HepG2 (cell line): ENCODE measurements around the gene PANK3. TPM values are rescaled to one million over a fixed set of nuclear protein-coding genes. Genes with fewer than 3 reads are reported as not detected.

Experiments
- BORCS8-MEF2B ChIP-seq: sonication (generic); formaldehyde crosslinking; IDR thresholded peaks from 2 replicates; pipeline ENCODE4 v1.8.0; 2022; ENCODE audit warnings: mild to moderate bottlenecking, missing genetic modification reagents
- BRD4 ChIP-seq: sonication (generic); formaldehyde crosslinking; IDR thresholded peaks from 2 replicates; pipeline ENCODE4 v1.4.0; 2020; ENCODE audit warnings: missing genetic modification reagents
- EED ChIP-seq: sonication (generic); formaldehyde crosslinking; IDR thresholded peaks from 2 replicates; pipeline ENCODE4 v1.5.0; 2020; ENCODE audit warnings: mild to moderate bottlenecking, missing genetic modification reagents
- ELF1 ChIP-seq: sonication (generic); formaldehyde crosslinking; IDR thresholded peaks from 2 replicates; pipeline ENCODE4 v1.4.0; 2020; ENCODE audit warnings: missing genetic modification reagents
- EP300 ChIP-seq, 3 experiments: sonication (generic) in 1 of 3; formaldehyde crosslinking in 1 of 3; IDR thresholded peaks; 2 replicates each; pipeline versions ENCODE4 v1.5.1 to v1.6.1; 2011 to 2020; ENCODE audit warnings: low read depth in 2 of 3, low read length in 2 of 3, borderline replicate concordance in 1 of 3, improper control_type of control experiment in 1 of 3, mild to moderate bottlenecking in 1 of 3, missing genetic modification reagents in 1 of 3, moderate library complexity in 1 of 3
- HNRNPLL ChIP-seq: fragments of 200-400 bp; formaldehyde crosslinking; IDR thresholded peaks from 2 replicates; pipeline ENCODE4 v1.6.1; 2017; ENCODE audit warnings: mild to moderate bottlenecking, low read depth, low read length; ENCODE audit not compliant: poor library complexity, severe bottlenecking
- ISX ChIP-seq: sonication (generic); formaldehyde crosslinking; conservative IDR thresholded peaks from 2 replicates; pipeline ENCODE4 v1.5.0; 2020; ENCODE audit warnings: missing genetic modification reagents
- NAIF1 ChIP-seq: sonication (generic); formaldehyde crosslinking; IDR thresholded peaks from 2 replicates; pipeline ENCODE4 v1.5.0; 2020; ENCODE audit warnings: mild to moderate bottlenecking, missing genetic modification reagents, borderline replicate concordance
- NCOA2 ChIP-seq: sonication (generic); formaldehyde crosslinking; IDR thresholded peaks from 2 replicates; pipeline ENCODE4 v1.8.0; 2022; ENCODE audit warnings: inconsistent platforms
- NFYC ChIP-seq: IDR thresholded peaks from 2 replicates; pipeline ENCODE4 v1.6.1; 2016; ENCODE audit warnings: missing genetic modification reagents, missing compliant biosample characterization
- PHF21A ChIP-seq: sonication (generic); formaldehyde crosslinking; IDR thresholded peaks from 2 replicates; pipeline ENCODE4 v1.5.0; 2020; ENCODE audit warnings: mild to moderate bottlenecking, missing genetic modification reagents
- RXRB ChIP-seq: IDR thresholded peaks from 2 replicates; pipeline ENCODE4 v1.6.1; 2016; ENCODE audit warnings: borderline replicate concordance, missing genetic modification reagents, missing compliant biosample characterization
- TFAP4 ChIP-seq: sonication (generic); IDR thresholded peaks from 2 replicates; pipeline ENCODE4 v1.6.1; 2016; ENCODE audit warnings: low read depth, borderline replicate concordance
- ZFP36L1 ChIP-seq: sonication (generic); formaldehyde crosslinking; IDR thresholded peaks from 2 replicates; pipeline ENCODE4 v1.8.0; 2022; ENCODE audit warnings: mild to moderate bottlenecking, missing genetic modification reagents, moderate library complexity
- ZNF136 ChIP-seq: sonication (generic); formaldehyde crosslinking; IDR thresholded peaks from 2 replicates; pipeline ENCODE4 v1.8.1; 2022; ENCODE audit warnings: low read depth, mild to moderate bottlenecking, moderate library complexity, missing genetic modification reagents
- ZNF20 ChIP-seq: sonication (generic); formaldehyde crosslinking; IDR thresholded peaks from 2 replicates; pipeline ENCODE4 v1.4.0; 2020; ENCODE audit warnings: mild to moderate bottlenecking, moderate library complexity, missing genetic modification reagents
- ZNF337 ChIP-seq: sonication (generic); formaldehyde crosslinking; IDR thresholded peaks from 2 replicates; pipeline ENCODE4 v1.5.1; 2020; ENCODE audit warnings: missing genetic modification reagents, low read depth, mild to moderate bottlenecking, borderline replicate concordance
- ZNF44 ChIP-seq: sonication (generic); formaldehyde crosslinking; IDR thresholded peaks from 2 replicates; pipeline ENCODE4 v1.5.1; 2020; ENCODE audit warnings: mild to moderate bottlenecking, missing genetic modification reagents
- ZNF672 ChIP-seq: sonication (generic); formaldehyde crosslinking; IDR thresholded peaks from 2 replicates; pipeline ENCODE4 v1.8.1; 2022; ENCODE audit warnings: missing genetic modification reagents
- ZNF891 ChIP-seq: sonication (generic); formaldehyde crosslinking; IDR thresholded peaks from 2 replicates; pipeline ENCODE4 v1.5.0; 2020; ENCODE audit warnings: mild to moderate bottlenecking, missing genetic modification reagents
- ZSCAN21 ChIP-seq: sonication (generic); formaldehyde crosslinking; IDR thresholded peaks from 2 replicates; pipeline ENCODE4 v1.8.0; 2022; ENCODE audit warnings: mild to moderate bottlenecking, missing genetic modification reagents, moderate library complexity, borderline replicate concordance
- polyA plus RNA-seq, 8 experiments: library from polyadenylated mRNA; depleted of rRNA in 3 of 8; stranded (reverse) in 7 of 8; unstranded in 1 of 8; fragments of >200 nt; fragmentation: Illumina TruSeq in 4 of 8; extraction: Trizol in 4 of 8; gene quantifications; 2 replicates each; pipeline versions ENCODE4 v1.2.1 to v1.2.3, GENCODE V29; 2011 to 2016; ENCODE audit warnings: low read depth in 4 of 8, missing spikeins in 1 of 8, mixed read lengths in 1 of 8; ENCODE audit not compliant: insufficient read depth in 1 of 8
- total RNA-seq, 5 experiments: library from RNA; depleted of rRNA; stranded (reverse); fragments of >200 nt; fragmentation: Illumina TruSeq; extraction: Trizol; gene quantifications; 2 replicates each; pipeline ENCODE4 v1.2.3, GENCODE V29; 2016; ENCODE audit warnings: low read depth in 1 of 5
- TF ChIP-seq, protein P1 (sequence below): sonication (generic); formaldehyde crosslinking; IDR thresholded peaks from 2 replicates; pipeline ENCODE4; 2020; ENCODE audit warnings: missing genetic modification reagents, mild to moderate bottlenecking, borderline replicate concordance
- TF ChIP-seq, protein P2 (sequence below): sonication (generic); formaldehyde crosslinking; IDR thresholded peaks from 2 replicates; pipeline ENCODE4 v1.5.1; 2020; ENCODE audit warnings: mild to moderate bottlenecking, moderate library complexity, missing genetic modification reagents

PANK3 gene
- total and polyA plus RNA-seq, 2 of the 13 experiments (the other 11 are each of a cell fraction or from before 2014, with no cell fraction given), result 26.9 to 69.5 TPM

- peak; percentile 14 for TF ChIP-seq HNRNPLL
- peak; percentile 77; the same call in 1 of the 2 replicates for TF ChIP-seq ISX (CRISPR knock-in tag)
- 0 out of 2 replicates have a peak, but pooled peaks have one; percentile 31 for TF ChIP-seq EED (CRISPR knock-in tag)
- TF ChIP-seq ZSCAN21, result peak; percentile 31
- TF ChIP-seq NFYC (CRISPR knock-in tag), result 0 out of 2 replicates have a peak, but pooled peaks have one; percentile 21
- TF ChIP-seq BORCS8-MEF2B, result peak; percentile 57; the same call in 1 of the 2 replicates
- TF ChIP-seq TFAP4, result peak; percentile 38; the same call in 1 of the 2 replicates
- peak; percentile 73; the same call in 1 of the 2 replicates for TF ChIP-seq ZNF337 (CRISPR knock-in tag)
- TF ChIP-seq ZNF891 (CRISPR knock-in tag), result no peak
- 0 out of 2 replicates have a peak, but pooled peaks have one; percentile 13 for TF ChIP-seq ZNF136 (CRISPR knock-in tag)
- 0 out of 2 replicates have a peak, but pooled peaks have one; percentile 13 for TF ChIP-seq PHF21A (CRISPR knock-in tag)
- peak; percentile 23 for TF ChIP-seq ZFP36L1 (CRISPR knock-in tag)
- TF ChIP-seq EP300 (IDR thresholded peaks at IDR 0.05; ENCODE audit: low read depth in 2 of 2, low read length in 2 of 2), result no peak
- 0 out of 2 replicates have a peak, but pooled peaks have one; percentile 11 for TF ChIP-seq EP300 (CRISPR knock-in tag; IDR thresholded peaks at IDR 0.05; ENCODE audit: borderline replicate concordance)
- TF ChIP-seq, protein P1, sequence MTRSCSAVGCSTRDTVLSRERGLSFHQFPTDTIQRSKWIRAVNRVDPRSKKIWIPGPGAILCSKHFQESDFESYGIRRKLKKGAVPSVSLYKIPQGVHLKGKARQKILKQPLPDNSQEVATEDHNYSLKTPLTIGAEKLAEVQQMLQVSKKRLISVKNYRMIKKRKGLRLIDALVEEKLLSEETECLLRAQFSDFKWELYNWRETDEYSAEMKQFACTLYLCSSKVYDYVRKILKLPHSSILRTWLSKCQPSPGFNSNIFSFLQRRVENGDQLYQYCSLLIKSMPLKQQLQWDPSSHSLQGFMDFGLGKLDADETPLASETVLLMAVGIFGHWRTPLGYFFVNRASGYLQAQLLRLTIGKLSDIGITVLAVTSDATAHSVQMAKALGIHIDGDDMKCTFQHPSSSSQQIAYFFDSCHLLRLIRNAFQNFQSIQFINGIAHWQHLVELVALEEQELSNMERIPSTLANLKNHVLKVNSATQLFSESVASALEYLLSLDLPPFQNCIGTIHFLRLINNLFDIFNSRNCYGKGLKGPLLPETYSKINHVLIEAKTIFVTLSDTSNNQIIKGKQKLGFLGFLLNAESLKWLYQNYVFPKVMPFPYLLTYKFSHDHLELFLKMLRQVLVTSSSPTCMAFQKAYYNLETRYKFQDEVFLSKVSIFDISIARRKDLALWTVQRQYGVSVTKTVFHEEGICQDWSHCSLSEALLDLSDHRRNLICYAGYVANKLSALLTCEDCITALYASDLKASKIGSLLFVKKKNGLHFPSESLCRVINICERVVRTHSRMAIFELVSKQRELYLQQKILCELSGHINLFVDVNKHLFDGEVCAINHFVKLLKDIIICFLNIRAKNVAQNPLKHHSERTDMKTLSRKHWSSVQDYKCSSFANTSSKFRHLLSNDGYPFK, result 0 out of 2 replicates have a peak, but pooled peaks have one; percentile 5
- 0 out of 2 replicates have a peak, but pooled peaks have one; percentile 45 for TF ChIP-seq NAIF1 (CRISPR knock-in tag)
- no peak for TF ChIP-seq NCOA2 (CRISPR knock-in tag)
- TF ChIP-seq, protein P2, sequence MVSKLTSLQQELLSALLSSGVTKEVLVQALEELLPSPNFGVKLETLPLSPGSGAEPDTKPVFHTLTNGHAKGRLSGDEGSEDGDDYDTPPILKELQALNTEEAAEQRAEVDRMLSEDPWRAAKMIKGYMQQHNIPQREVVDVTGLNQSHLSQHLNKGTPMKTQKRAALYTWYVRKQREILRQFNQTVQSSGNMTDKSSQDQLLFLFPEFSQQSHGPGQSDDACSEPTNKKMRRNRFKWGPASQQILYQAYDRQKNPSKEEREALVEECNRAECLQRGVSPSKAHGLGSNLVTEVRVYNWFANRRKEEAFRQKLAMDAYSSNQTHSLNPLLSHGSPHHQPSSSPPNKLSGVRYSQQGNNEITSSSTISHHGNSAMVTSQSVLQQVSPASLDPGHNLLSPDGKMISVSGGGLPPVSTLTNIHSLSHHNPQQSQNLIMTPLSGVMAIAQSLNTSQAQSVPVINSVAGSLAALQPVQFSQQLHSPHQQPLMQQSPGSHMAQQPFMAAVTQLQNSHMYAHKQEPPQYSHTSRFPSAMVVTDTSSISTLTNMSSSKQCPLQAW, result peak; percentile 57
- 0 out of 2 replicates have a peak, but pooled peaks have one; percentile 47 for TF ChIP-seq BRD4 (CRISPR knock-in tag)
- TF ChIP-seq ZNF44 (CRISPR knock-in tag), result no peak
- 0 out of 2 replicates have a peak, but pooled peaks have one; percentile 55 for TF ChIP-seq ZNF20
- peak; percentile 51 for TF ChIP-seq ELF1 (CRISPR knock-in tag)
- TF ChIP-seq RXRB (CRISPR knock-in tag), result peak; percentile 34; the same call in 1 of the 2 replicates
- no peak for TF ChIP-seq ZNF672 (CRISPR knock-in tag)
Measured at GRCh38 chr5:168578538-168579487, at the start of gene PANK3 (continued).
